Keratinocyte (primary cell): ENCODE results near the gene CHRNG. TPM values are rescaled to one million over a fixed set of nuclear protein-coding genes. Genes with fewer than 3 reads are reported as not detected.

ENCODE experiments used
- DNase-seq: peaks from one replicate; pipeline ENCODE4 v3.0.0-alpha.2; 2011; ENCODE audit warnings: low read depth, missing footprints, low spot score
- FAIRE-seq: peaks from 2 replicates; lab custom pipeline; 2011; peaks lifted over from hg19 to GRCh38; lab: Jason Lieb, UNC
- H2AFZ ChIP-seq: 2 replicates; pipeline ENCODE4 v1.6.0; 2012; ENCODE audit warnings: low read length, control low read depth, inconsistent platforms; ENCODE audit not compliant: control insufficient read depth
- H3K27ac ChIP-seq: 2 replicates; pipeline ENCODE4 v1.5.1; 2011; ENCODE audit warnings: low read length; ENCODE audit not compliant: control insufficient read depth, insufficient read depth
- H3K27me3 ChIP-seq: 3 replicates; pipeline ENCODE4 v1.6.0; 2011; ENCODE audit warnings: low read length; ENCODE audit not compliant: control insufficient read depth, insufficient read depth; ENCODE audit errors: extremely low read depth
- H3K36me3 ChIP-seq, 2 experiments: 2 replicates in 1 of 2; 3 replicates in 1 of 2; pipeline ENCODE4 v1.5.1; 2011; ENCODE audit warnings: low read length in 2 of 2, mild to moderate bottlenecking in 1 of 2; ENCODE audit not compliant: control insufficient read depth in 2 of 2, insufficient read depth in 2 of 2; ENCODE audit errors: extremely low read depth in 1 of 2
- H3K4me1 ChIP-seq: 3 replicates; pipeline ENCODE4 v1.5.1; 2011; ENCODE audit warnings: low read length; ENCODE audit not compliant: control insufficient read depth, insufficient read depth; ENCODE audit errors: extremely low read depth
- H3K4me2 ChIP-seq: 3 replicates; pipeline ENCODE4 v1.6.0; 2011; ENCODE audit warnings: low read depth, low read length; ENCODE audit not compliant: control insufficient read depth, insufficient read depth; ENCODE audit errors: extremely low read depth
- H3K4me3 ChIP-seq, 3 experiments: fragments of 200-600 bp in 1 of 3; sonication (generic) in 1 of 3; 2 replicates in 2 of 3; 3 replicates in 1 of 3; pipeline ENCODE4 v1.5.1; 2011 to 2016; ENCODE audit warnings: low read length in 3 of 3, mild to moderate bottlenecking in 3 of 3, control low read depth in 2 of 3, inconsistent platforms in 1 of 3, low read depth in 1 of 3, mixed read lengths in 1 of 3, mixed run types in 1 of 3, moderate library complexity in 1 of 3; ENCODE audit not compliant: control insufficient read depth in 2 of 3, insufficient read depth in 2 of 3; ENCODE audit errors: extremely low read depth in 1 of 3
- H3K79me2 ChIP-seq: 2 replicates; pipeline ENCODE4 v1.6.0; 2012; ENCODE audit warnings: low read length; ENCODE audit not compliant: control insufficient read depth, insufficient read depth
- H3K9ac ChIP-seq: 3 replicates; pipeline ENCODE4 v1.6.0; 2011; ENCODE audit warnings: low read length; ENCODE audit not compliant: control insufficient read depth, insufficient read depth; ENCODE audit errors: extremely low read depth
- H3K9me1 ChIP-seq: 3 replicates; pipeline ENCODE4 v1.6.0; 2011; ENCODE audit warnings: low read length; ENCODE audit not compliant: control insufficient read depth, insufficient read depth; ENCODE audit errors: extremely low read depth
- H3K9me3 ChIP-seq: 2 replicates; pipeline ENCODE4 v1.5.1; 2012; ENCODE audit warnings: low read depth, low read length; ENCODE audit not compliant: control insufficient read depth
- H4K20me1 ChIP-seq: 3 replicates; pipeline ENCODE4 v1.6.0; 2011; ENCODE audit warnings: low read length; ENCODE audit not compliant: control insufficient read depth, insufficient read depth; ENCODE audit errors: extremely low read depth
- CTCF ChIP-seq, 3 experiments: IDR thresholded peaks in 1 of 3; conservative IDR thresholded peaks in 1 of 3; optimal IDR thresholded peaks in 1 of 3; 2 replicates in 2 of 3; 3 replicates in 1 of 3; pipeline versions ENCODE3 to v1.5.1; 2011; ENCODE audit warnings: low read length in 3 of 3, mild to moderate bottlenecking in 3 of 3, moderate library complexity in 2 of 3, control low read depth in 1 of 3, inconsistent platforms in 1 of 3; ENCODE audit not compliant: insufficient read depth in 2 of 3; ENCODE audit errors: extremely low read depth in 1 of 3
- EZH2 ChIP-seq: IDR thresholded peaks from one replicate; pipeline ENCODE4 v1.6.1; 2012; ENCODE audit warnings: inconsistent platforms, mild to moderate bottlenecking, low read length, moderate library complexity
- dilution Hi-C: fragments of 300-500 bp; cut with MboI; formaldehyde crosslinking; loops from one replicate; pipeline ENCODE4 v1.7.0; 2020; ENCODE audit warnings: low sequenced_read_pairs; ENCODE audit not compliant: extremely low pct_ligation_motif_present
- polyA plus RNA-seq, 5 experiments: library from polyadenylated mRNA; depleted of rRNA in 3 of 5; stranded (reverse) in 3 of 5; stranded (forward) in 1 of 5; unstranded in 1 of 5; fragments of >200 nt; gene quantifications; 1 replicate in 1 of 5; 2 replicates in 3 of 5; 3 replicates in 1 of 5; pipeline versions ENCODE4 v1.2.1 to v1.2.3, GENCODE V29; 2011 to 2012; ENCODE audit warnings: missing spikeins in 2 of 5, low read depth in 1 of 5, low replicate concordance in 1 of 5

The CHRNG gene
- polyA plus RNA-seq, 1 donor (not counting 4 experiments of a cell fraction or from before 2014, with no cell fraction given) = not detected

DNA sequence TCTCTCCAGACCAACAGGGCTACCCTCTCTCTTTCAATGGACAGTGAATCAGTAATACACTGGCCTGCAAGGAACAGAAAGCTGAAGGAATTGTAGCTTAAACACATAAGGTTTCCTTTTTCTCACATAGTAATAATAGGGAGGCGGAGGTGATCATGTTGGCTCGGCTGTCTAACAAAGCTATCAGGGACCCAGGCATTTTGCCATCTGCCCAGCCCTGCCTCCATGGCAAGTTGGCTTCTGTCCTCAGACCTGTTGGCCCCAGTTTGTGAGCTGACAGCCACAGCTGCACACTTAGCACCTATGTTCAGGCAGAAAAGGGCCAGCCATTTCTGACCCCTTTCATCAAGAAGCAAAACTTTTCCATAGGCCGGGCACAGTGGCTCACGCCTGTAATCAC lies 2.0 kb upstream of the CHRNG start:
- Histone ChIP-seq H2AFZ (no peak overlapping the region), H3K9ac (no peak overlapping the region), H3K4me2 (no peak overlapping the region), H3K9me1 (no peaks in the 10 kb centered on the region), H3K9me3 (no peaks in the 10 kb centered on the region), H3K36me3 (no peaks in the 10 kb centered on the region), H4K20me1 (peaks cover 3% of the 10 kb centered on the region), H3K27ac (no peak overlapping the region), H3K4me3 (no peak overlapping the region), H3K27me3 (no peaks in the 10 kb centered on the region), H3K4me1 (peaks cover 3% of the 10 kb centered on the region), H3K79me2 (no peaks in the 10 kb centered on the region)
- DNase-seq (no peak), FAIRE-seq (no peak)
- TF ChIP-seq EZH2 (no peak), CTCF (optimal IDR thresholded peaks at IDR 0.05 in 1 of 3, IDR thresholded peaks at IDR 0.05 in 1 of 3, conservative IDR thresholded peaks at IDR 0.05 in 1 of 3; ENCODE audit: extremely low read depth in 1 of 3, insufficient read depth in 2 of 3, low read length in 3 of 3) (no peak)
- dilution Hi-C loops = no loop called here

DNA sequence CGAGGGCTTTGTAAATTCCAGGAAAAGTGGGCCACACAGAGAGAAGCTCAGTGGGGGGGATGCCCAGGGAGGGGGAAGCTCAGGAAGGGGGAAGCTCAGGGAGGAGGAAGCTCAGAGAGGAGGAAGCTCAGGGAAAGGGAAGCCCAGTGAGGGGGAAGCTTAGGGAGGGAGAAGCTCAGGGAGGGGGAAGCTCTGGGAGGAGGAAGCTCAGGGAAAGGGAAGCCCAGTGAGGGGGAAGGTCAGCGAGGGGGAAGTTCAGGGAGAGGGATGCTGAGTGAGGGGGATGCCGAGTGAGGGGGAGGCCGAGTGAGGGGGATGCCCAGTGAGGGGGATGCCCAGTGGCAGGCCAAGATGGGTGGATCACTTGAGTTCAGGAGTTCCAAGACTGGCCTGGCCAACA lies 821 bp upstream of the CHRNG start:
- FAIRE-seq (no peak), DNase-seq (no peak)
- H3K4me2 ChIP-seq = no peak overlapping the region
- no peaks in the 10 kb centered on the region for H3K9me3 ChIP-seq
- H3K79me2 ChIP-seq = no peaks in the 10 kb centered on the region
- no peak overlapping the region for H3K4me3 ChIP-seq
- no peak overlapping the region for H2AFZ ChIP-seq
- H3K9ac ChIP-seq = no peak overlapping the region
- TF ChIP-seq CTCF (optimal IDR thresholded peaks at IDR 0.05 in 1 of 3, IDR thresholded peaks at IDR 0.05 in 1 of 3, conservative IDR thresholded peaks at IDR 0.05 in 1 of 3; ENCODE audit: extremely low read depth in 1 of 3, insufficient read depth in 2 of 3, low read length in 3 of 3) (no peak), EZH2 (no peak)
- dilution Hi-C loops = no loop called here
- no peak overlapping the region for H3K27ac ChIP-seq
- H3K36me3 ChIP-seq = no peaks in the 10 kb centered on the region
- H3K4me1 ChIP-seq = peaks cover 3% of the 10 kb centered on the region
- H3K27me3 ChIP-seq = no peaks in the 10 kb centered on the region
- peaks cover 3% of the 10 kb centered on the region for H4K20me1 ChIP-seq
- H3K9me1 ChIP-seq = no peaks in the 10 kb centered on the region
